Osteocyte (in vitro differentiated cells): ENCODE results near the gene ZMYM1. TPM values are rescaled to one million over a fixed set of nuclear protein-coding genes. Genes with fewer than 3 reads are reported as not detected.
"Not testable (repeated sequence)": the region's sequence is repeated elsewhere in the genome, so short reads cannot be mapped to it uniquely, and the experiment has no call there.

Experiments
- DNase-seq: peaks from one replicate; pipeline ENCODE4 v3.0.0; 2021; ENCODE audit warnings: mixed read lengths; ENCODE audit not compliant: unreplicated experiment; ENCODE audit errors: extremely low spot score
- H3K27ac Mint-ChIP-seq: one replicate; pipeline ENCODE4 v1.8.0; 2021; ENCODE audit warnings: mild to moderate bottlenecking, mixed read lengths; ENCODE audit not compliant: unreplicated experiment
- H3K27me3 Mint-ChIP-seq: one replicate; pipeline ENCODE4 v1.8.0; 2021; ENCODE audit warnings: mixed read lengths; ENCODE audit not compliant: unreplicated experiment
- H3K36me3 Mint-ChIP-seq: one replicate; pipeline ENCODE4 v1.8.0; 2021; ENCODE audit warnings: mixed read lengths; ENCODE audit not compliant: unreplicated experiment
- H3K4me1 Mint-ChIP-seq: one replicate; pipeline ENCODE4 v1.8.0; 2021; ENCODE audit warnings: mixed read lengths; ENCODE audit not compliant: unreplicated experiment
- H3K4me3 Mint-ChIP-seq: one replicate; pipeline ENCODE4 v1.8.0; 2021; ENCODE audit warnings: mild to moderate bottlenecking, moderate library complexity, mixed read lengths; ENCODE audit not compliant: unreplicated experiment
- H3K9me3 Mint-ChIP-seq: one replicate; pipeline ENCODE4 v1.8.0; 2021; ENCODE audit warnings: mixed read lengths; ENCODE audit not compliant: unreplicated experiment
- total RNA-seq: library from RNA; stranded (reverse); gene quantifications from 2 replicates; pipeline ENCODE4 v1.2.1, GENCODE V29; 2021
- TF ChIP-seq, protein P1 (sequence below): fragments of 200-600 bp; sonication (generic); IDR thresholded peaks from 2 replicates; pipeline ENCODE4 v1.5.0; 2021; ENCODE audit warnings: antibody characterized with exemption, mild to moderate bottlenecking, moderate library complexity

The ZMYM1 gene
- total RNA-seq, 1 donor from 2014 or later, result 17.2 TPM

DNA sequence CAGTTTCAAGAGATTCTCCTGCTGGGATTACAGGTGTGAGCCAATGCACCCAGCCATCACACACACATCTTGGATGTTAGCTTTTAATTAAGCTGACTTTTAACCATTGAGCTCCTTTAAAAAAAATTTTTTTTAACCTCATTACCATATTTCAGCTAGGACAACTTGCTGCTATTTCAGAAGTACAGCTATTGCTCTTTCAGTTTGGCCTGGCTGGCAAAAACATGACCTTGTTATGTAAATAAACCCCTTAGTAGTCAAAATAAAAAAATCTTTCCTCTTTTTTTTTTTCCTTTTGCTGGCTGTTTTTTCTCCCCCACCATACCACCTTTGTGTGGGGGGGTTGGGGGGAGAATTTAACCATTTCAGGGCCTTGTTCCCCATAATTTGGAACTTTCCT is 49.9 kb downstream of the ZMYM1 start:
- peaks cover 3% of the 10 kb centered on the region for H3K9me3 Mint-ChIP-seq
- no peak overlapping the region for H3K4me3 Mint-ChIP-seq
- H3K27ac Mint-ChIP-seq, result no peak overlapping the region
- DNase-seq, result no peak
- H3K4me1 Mint-ChIP-seq, result no peaks in the 10 kb centered on the region
- no peaks in the 10 kb centered on the region for H3K27me3 Mint-ChIP-seq
- no peaks in the 10 kb centered on the region for H3K36me3 Mint-ChIP-seq
- TF ChIP-seq, protein P1, sequence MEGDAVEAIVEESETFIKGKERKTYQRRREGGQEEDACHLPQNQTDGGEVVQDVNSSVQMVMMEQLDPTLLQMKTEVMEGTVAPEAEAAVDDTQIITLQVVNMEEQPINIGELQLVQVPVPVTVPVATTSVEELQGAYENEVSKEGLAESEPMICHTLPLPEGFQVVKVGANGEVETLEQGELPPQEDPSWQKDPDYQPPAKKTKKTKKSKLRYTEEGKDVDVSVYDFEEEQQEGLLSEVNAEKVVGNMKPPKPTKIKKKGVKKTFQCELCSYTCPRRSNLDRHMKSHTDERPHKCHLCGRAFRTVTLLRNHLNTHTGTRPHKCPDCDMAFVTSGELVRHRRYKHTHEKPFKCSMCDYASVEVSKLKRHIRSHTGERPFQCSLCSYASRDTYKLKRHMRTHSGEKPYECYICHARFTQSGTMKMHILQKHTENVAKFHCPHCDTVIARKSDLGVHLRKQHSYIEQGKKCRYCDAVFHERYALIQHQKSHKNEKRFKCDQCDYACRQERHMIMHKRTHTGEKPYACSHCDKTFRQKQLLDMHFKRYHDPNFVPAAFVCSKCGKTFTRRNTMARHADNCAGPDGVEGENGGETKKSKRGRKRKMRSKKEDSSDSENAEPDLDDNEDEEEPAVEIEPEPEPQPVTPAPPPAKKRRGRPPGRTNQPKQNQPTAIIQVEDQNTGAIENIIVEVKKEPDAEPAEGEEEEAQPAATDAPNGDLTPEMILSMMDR, result no peak

DNA sequence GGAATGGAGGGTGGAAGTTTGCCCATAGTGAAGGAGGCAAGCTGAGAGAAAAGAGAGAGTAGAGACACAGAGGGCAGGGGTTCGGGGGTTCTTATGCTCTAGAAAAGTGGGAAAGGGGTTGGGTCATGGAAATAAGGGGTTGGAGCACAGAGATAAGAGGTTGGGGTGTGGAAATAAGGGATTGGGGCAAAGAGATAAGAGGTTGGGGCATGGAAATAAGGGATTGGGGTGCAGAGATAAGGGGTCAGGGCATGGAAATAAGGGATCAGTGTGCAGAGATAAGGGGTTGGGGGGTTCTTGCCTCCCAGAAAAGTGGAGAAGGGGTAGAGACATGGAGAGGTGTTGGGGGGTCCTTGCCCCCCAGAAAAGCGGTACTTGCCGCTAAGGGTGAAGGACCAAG is 57.6 kb downstream of the ZMYM1 start:
- Mint-ChIP-seq H3K4me3 (no peak overlapping the region), H3K36me3 (no peaks in the 10 kb centered on the region), H3K27ac (no peak overlapping the region), H3K4me1 (no peaks in the 10 kb centered on the region), H3K27me3 (peaks cover 13% of the 10 kb centered on the region), H3K9me3 (no peaks in the 10 kb centered on the region)
- DNase-seq, result no peak
- TF ChIP-seq, protein P1, result no peak

DNA sequence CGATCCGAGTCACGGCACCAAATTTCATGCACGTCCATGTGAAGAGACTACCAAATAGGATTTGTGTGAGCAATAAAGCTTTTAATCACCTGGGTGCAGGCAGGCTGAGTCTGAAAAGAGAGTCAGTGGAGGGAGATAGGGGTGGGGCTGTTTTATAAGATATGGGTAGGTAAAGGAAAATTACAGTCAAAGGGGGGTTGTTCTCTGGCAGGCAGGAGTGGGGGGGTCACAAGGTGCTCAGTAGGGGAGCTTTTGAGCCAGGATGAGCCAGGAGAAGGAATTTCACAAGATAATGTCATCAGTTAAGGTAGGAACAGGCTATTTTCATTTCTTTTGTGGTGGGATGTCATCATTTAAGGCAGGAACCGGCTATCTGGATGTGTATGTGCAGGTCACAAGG is 58.4 kb downstream of the ZMYM1 start:
- DNase-seq, H3K27ac Mint-ChIP-seq, H3K4me3 Mint-ChIP-seq, H3K36me3 Mint-ChIP-seq, H3K9me3 Mint-ChIP-seq, H3K4me1 Mint-ChIP-seq: not testable (repeated sequence)
- peaks cover 16% of the 10 kb centered on the region for H3K27me3 Mint-ChIP-seq

DNA sequence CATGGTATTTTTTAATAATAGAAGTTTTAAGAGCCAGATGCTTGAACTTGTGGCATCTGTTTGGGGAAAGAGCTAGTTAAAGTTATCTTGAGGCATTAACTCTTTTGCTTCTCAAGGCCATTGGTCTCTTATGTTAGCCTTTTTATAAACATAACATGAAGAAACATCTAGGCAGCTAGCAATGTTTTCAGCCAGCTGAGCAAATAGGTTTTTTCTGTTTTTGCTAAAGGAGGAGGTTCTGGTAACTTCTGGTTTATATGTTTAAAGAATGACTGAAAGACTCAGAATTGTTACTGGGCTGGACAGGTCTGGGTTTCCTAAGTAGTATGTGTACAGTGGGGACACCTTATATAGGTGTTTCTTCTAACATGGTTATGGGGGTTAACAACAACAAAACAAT is 63.1 kb downstream of the ZMYM1 start:
- H3K36me3 Mint-ChIP-seq, DNase-seq: not testable (repeated sequence)

DNA sequence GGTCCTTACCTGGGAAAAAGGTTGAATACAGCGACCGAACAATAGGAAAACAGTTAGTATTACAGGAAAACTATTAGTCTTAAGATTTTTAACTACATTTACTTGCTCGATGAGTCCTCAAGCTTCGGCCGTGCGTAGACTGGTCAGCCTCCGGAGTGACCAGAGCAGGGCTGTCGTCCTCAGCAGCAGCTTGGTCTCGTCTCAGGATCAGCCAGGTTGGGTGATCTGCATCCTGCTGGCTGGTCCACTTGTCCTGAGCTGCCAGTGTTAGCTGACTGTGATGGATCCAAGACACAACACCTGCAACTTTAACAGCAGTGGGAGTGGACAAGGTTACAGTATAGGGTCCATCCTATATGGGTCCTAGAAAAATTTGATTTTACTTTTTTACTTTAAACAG is 63.5 kb downstream of the ZMYM1 start:
- H3K4me3 Mint-ChIP-seq, H3K4me1 Mint-ChIP-seq, H3K27ac Mint-ChIP-seq, H3K36me3 Mint-ChIP-seq, H3K9me3 Mint-ChIP-seq, DNase-seq: not testable (repeated sequence)
- H3K27me3 Mint-ChIP-seq, result peaks cover 37% of the 10 kb centered on the region

More for the DNA sequence above, 63.1 kb downstream of the ZMYM1 start:
- not testable (repeated sequence) for H3K4me1 Mint-ChIP-seq, H3K4me3 Mint-ChIP-seq, H3K9me3 Mint-ChIP-seq, H3K27ac Mint-ChIP-seq
- H3K27me3 Mint-ChIP-seq, result peaks cover 37% of the 10 kb centered on the region

DNA sequence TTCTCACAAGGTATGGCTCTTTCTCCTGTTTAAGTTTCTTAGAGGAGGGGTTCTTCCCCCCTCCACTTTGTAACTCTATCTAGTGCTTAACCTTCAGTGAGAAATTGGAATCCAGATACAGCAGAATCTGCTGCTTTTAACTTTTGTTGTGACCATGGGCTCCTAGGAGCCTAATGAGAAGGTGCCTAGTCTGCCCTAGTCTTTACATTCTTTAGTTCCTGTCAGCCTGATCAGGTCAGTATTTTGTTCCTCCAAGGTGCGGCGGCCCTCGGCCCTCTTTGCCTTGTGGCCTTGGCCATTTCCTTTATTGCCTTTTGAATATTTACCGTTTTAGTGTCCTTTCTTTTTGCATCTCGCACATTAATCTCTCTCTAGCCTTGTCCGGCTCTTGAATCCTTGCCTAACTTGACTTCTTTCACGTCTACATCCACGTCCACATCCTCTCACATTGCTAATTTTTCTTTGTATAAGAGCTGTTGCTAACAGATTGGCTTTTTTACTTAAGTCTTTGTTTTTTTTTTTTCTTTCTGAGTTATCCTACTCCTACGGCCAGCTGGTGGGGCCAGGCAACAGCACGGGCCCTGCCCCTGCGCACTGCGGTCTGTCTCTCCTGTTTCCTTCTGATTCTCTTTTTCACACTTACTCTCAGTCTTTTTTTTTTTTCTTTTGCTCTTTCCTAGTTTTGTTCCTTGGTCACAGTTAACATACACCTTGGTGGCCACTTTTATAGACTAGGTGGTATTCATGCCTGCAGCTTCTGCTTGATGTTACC is 64.7 kb downstream of the ZMYM1 start:
- Mint-ChIP-seq H3K4me1 (peaks cover 8% of the 10 kb centered on the region), H3K4me3 (no peak overlapping the region), H3K36me3 (no peaks in the 10 kb centered on the region), H3K27ac (no peak overlapping the region), H3K9me3 (no peaks in the 10 kb centered on the region), H3K27me3 (peaks cover 40% of the 10 kb centered on the region)
- TF ChIP-seq, protein P1, result no peak
- DNase-seq, result no peak

DNA sequence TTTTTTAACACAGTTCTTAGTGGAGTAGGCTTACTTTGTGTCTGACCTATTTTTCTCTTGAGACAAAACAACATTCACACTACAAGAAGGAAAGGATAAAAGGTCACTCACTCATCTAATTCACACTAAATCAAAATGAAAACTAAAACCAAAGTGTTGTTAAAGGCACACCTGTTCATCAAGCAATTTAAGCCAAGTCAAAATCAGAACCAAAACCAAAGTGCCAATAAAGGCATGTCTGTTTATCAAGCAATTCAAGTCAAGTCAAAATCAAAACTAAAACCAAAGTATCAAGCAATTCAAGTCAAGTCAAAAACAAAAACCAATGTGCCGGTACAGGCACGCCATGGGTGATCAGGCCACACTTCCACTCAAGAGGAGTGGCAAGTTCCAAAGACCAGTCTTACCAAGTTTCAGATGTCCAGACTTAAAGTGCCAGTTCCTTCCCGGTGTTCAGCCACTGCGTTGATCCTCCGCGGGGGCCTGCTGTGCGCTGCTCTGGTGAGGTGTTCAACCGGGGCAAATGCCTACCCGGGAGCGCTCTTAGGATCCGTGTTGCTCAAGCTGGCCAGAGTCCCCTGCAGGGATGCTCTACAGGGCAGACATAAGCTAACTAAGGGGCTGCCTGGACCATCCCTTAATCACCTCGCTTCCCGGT is 66.8 kb downstream of the ZMYM1 start:
- DNase-seq, H3K36me3 Mint-ChIP-seq, H3K4me3 Mint-ChIP-seq, H3K9me3 Mint-ChIP-seq, H3K4me1 Mint-ChIP-seq, H3K27ac Mint-ChIP-seq: not testable (repeated sequence)
- peaks cover 40% of the 10 kb centered on the region for H3K27me3 Mint-ChIP-seq
